SU-DHL-6 (cell line): ENCODE results near the gene CD80.

Source experiments
- EZH2phosphoT487 ChIP-seq: fragments of 200-600 bp; sonication (generic), shearing (Covaris generic); conservative IDR thresholded peaks from 2 replicates; pipeline ENCODE4 v1.6.1; 2018; ENCODE audit warnings: mild to moderate bottlenecking, antibody characterized with exemption, low read length, moderate library complexity, mixed read lengths
- TF ChIP-seq, protein P1 (sequence below): fragments of 200-600 bp; sonication (generic); IDR thresholded peaks from one replicate; pipeline ENCODE4 v1.5.1; 2017; ENCODE audit warnings: antibody characterized with exemption, mild to moderate bottlenecking, low read length, moderate library complexity; ENCODE audit not compliant: insufficient read depth, poor library complexity, severe bottlenecking

DNA sequence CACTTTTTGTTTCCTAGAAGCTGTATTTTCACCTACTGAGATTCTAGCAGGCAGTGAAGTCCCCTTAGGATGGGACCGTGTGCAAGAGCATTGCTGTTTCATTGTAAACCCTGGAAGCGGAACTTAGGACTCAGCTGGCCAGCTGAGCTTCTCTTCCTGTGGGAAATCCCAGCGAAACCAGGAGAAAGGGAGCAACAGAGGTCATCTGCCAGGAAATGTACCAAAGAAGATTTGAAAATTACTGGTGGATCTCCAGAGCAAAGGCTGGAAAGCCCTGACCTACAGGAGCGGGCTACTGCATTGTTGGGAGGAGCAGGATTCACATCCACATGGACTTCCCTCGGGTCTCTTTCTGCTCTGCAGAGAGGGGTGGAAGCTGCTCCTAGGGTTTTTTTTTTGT is 12.3 kb upstream of the CD80 start:
- TF ChIP-seq, protein P1, sequence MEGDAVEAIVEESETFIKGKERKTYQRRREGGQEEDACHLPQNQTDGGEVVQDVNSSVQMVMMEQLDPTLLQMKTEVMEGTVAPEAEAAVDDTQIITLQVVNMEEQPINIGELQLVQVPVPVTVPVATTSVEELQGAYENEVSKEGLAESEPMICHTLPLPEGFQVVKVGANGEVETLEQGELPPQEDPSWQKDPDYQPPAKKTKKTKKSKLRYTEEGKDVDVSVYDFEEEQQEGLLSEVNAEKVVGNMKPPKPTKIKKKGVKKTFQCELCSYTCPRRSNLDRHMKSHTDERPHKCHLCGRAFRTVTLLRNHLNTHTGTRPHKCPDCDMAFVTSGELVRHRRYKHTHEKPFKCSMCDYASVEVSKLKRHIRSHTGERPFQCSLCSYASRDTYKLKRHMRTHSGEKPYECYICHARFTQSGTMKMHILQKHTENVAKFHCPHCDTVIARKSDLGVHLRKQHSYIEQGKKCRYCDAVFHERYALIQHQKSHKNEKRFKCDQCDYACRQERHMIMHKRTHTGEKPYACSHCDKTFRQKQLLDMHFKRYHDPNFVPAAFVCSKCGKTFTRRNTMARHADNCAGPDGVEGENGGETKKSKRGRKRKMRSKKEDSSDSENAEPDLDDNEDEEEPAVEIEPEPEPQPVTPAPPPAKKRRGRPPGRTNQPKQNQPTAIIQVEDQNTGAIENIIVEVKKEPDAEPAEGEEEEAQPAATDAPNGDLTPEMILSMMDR: no peak
- TF ChIP-seq EZH2phosphoT487: no peak
